Tibial nerve (tissue), 4 donors: ENCODE data around the gene CERS6.

Experiments used
- EP300 ChIP-seq, 2 donors: sonication (generic); formaldehyde crosslinking; IDR thresholded peaks; one replicate each; pipeline ENCODE4 v1.6.1; 2017; ENCODE audit warnings: antibody characterized with exemption in 2 of 2, mild to moderate bottlenecking in 1 of 2
- POLR2A ChIP-seq, 2 donors: fragments of 450-650 bp; IDR thresholded peaks; one replicate each; pipeline ENCODE4 v1.6.1; 2017; ENCODE audit warnings: antibody characterized with exemption in 2 of 2, mild to moderate bottlenecking in 2 of 2, moderate library complexity in 2 of 2
- TF ChIP-seq, protein P1 (sequence below), 5 experiments: fragments of 200-600 bp in 3 of 5; fragments of 450-650 bp in 2 of 5; sonication (generic) in 3 of 5; IDR thresholded peaks; one replicate each; pipeline ENCODE4 v1.5.1; 2016 to 2019; ENCODE audit warnings: antibody characterized with exemption in 5 of 5, mild to moderate bottlenecking in 3 of 5, moderate library complexity in 2 of 5

DNA sequence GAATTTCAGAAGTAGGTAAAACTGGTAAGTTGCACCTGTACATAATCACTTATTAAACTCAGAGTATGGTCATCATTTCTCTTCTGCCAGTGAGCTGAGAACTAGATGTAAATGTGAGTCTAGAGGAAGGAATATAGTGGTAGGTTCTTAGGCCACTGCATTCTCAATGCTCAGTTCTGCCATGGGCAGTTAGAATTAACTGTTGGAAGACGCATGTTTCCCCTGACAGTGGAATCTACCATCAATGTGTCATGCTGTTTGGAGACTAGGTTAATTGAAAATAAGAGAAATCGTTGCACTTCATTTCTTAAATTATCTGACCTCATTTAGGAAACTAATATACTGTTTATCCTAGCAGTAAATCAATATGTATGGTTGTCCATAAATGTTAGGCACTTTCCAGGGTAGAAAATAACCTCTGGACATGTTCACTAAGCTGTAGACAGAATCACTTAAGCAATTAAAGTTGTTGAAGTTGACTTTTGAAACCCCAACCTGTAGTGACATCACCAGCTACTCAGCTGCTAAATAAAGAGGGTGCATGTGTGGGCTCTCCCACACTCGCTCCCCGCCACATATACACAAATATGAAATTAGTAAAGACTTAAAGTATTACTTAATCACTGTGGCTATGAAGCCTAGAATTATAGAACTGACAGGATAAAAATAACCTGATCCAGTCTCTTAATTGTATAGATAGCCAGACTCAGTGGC, 254.8 kb downstream of the CERS6 start:
- TF ChIP-seq, protein P1, sequence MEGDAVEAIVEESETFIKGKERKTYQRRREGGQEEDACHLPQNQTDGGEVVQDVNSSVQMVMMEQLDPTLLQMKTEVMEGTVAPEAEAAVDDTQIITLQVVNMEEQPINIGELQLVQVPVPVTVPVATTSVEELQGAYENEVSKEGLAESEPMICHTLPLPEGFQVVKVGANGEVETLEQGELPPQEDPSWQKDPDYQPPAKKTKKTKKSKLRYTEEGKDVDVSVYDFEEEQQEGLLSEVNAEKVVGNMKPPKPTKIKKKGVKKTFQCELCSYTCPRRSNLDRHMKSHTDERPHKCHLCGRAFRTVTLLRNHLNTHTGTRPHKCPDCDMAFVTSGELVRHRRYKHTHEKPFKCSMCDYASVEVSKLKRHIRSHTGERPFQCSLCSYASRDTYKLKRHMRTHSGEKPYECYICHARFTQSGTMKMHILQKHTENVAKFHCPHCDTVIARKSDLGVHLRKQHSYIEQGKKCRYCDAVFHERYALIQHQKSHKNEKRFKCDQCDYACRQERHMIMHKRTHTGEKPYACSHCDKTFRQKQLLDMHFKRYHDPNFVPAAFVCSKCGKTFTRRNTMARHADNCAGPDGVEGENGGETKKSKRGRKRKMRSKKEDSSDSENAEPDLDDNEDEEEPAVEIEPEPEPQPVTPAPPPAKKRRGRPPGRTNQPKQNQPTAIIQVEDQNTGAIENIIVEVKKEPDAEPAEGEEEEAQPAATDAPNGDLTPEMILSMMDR (IDR thresholded peaks at IDR 0.05): no peak
- TF ChIP-seq POLR2A (IDR thresholded peaks at IDR 0.05): no peak
- no peak for TF ChIP-seq EP300 (IDR thresholded peaks at IDR 0.05)
